ENCODE data around the gene TTC23L.
"Not testable (repeated sequence)": the region's sequence is repeated elsewhere in the genome, so short reads cannot be mapped to it uniquely, and the experiment has no call there.

Gene TTC23L

GRCh38 chr5:34919077-34919476 is 80.1 kb downstream of the TTC23L start:
- no peak for DNase-seq (ENCODE audit: low read depth in 2 of 2)

- not testable (repeated sequence) for DNase-seq (ENCODE audit: low read depth in 2 of 2)
Observed at GRCh38 chr5:34923256-34923655, 84.3 kb downstream of the TTC23L start.

- no peak for DNase-seq (ENCODE audit: low read depth in 2 of 2)
Observed at GRCh38 chr5:34923694-34924461, 84.9 kb downstream of the TTC23L start.

GRCh38 chr5:34924462-34924765 is 85.5 kb downstream of the TTC23L start:
- no peak for DNase-seq (ENCODE audit: low read depth in 2 of 2)

GRCh38 chr5:34926318-34926888 is 87.4 kb downstream of the TTC23L start:
- no peak for DNase-seq (ENCODE audit: low read depth in 2 of 2)

- DNase-seq (ENCODE audit: low read depth in 2 of 2), result no peak
Observed at GRCh38 chr5:34927785-34928184, 88.8 kb downstream of the TTC23L start.

GRCh38 chr5:34928267-34928666 is 89.3 kb downstream of the TTC23L start:
- no peak for DNase-seq (ENCODE audit: low read depth in 2 of 2)

GRCh38 chr5:34929134-34929719 is 90.3 kb downstream of the TTC23L start, which contains the start of gene DNAJC21:
TSS of gene DNAJC21 (plus strand) at chr5:34929559. CDS start at chr5:34929820, 261 bp downstream.
- DNase-seq (ENCODE audit: low read depth in 2 of 2), result peak; percentile 95 to 98

GRCh38 chr5:34929720-34930461 is 90.9 kb downstream of the TTC23L start:
- peak; percentile 49 to 62 for DNase-seq (ENCODE audit: low read depth in 2 of 2)

- no peak for DNase-seq (ENCODE audit: low read depth in 2 of 2)
Observed at GRCh38 chr5:34930462-34930844, 91.5 kb downstream of the TTC23L start.

- no peak for DNase-seq (ENCODE audit: low read depth in 2 of 2)
Observed at GRCh38 chr5:34930870-34931269, 91.9 kb downstream of the TTC23L start.

- DNase-seq (ENCODE audit: low read depth in 2 of 2), result no peak
Observed at GRCh38 chr5:34932947-34933346, 94.0 kb downstream of the TTC23L start.

GRCh38 chr5:34941936-34942335 is 103.0 kb downstream of the TTC23L start:
- no peak for DNase-seq (ENCODE audit: low read depth in 2 of 2)

GRCh38 chr5:34944044-34944443 is 105.1 kb downstream of the TTC23L start:
- no peak for DNase-seq (ENCODE audit: low read depth in 2 of 2)

- no peak for DNase-seq (ENCODE audit: low read depth in 2 of 2)
Observed at GRCh38 chr5:34944460-34945047, 105.6 kb downstream of the TTC23L start.

All from stimulated activated CD4-positive, alpha-beta T cell treated with anti-CD3 and anti-CD28 coated beads, Interleukin-12 subunit alpha, Interleukin-12 subunit beta, amount 100 ng/mL, for 24 hours (primary cell).